NB4 (cell line): Measurements from ENCODE around the gene APCDD1L.

Source experiments
- DNase-seq: peaks from one replicate; pipeline ENCODE4 v3.0.0; 2010; ENCODE audit warnings: low read depth
- H3K4me3 ChIP-seq: one replicate; pipeline ENCODE4 v1.5.1; 2011; ENCODE audit warnings: mild to moderate bottlenecking, low read depth, low read length, moderate library complexity
- CTCF ChIP-seq: IDR thresholded peaks from one replicate; pipeline ENCODE4 v1.5.1; 2012; ENCODE audit warnings: low read depth, low read length
- MAX ChIP-seq: IDR thresholded peaks from 2 replicates; pipeline ENCODE4 v1.6.1; 2011; ENCODE audit warnings: low read depth, low read length
- MYC ChIP-seq: IDR thresholded peaks from 2 replicates; pipeline ENCODE4 v1.6.1; 2011; ENCODE audit warnings: low read depth, low read length
- POLR2A ChIP-seq: IDR thresholded peaks from 2 replicates; pipeline ENCODE4 v1.6.1; 2011; ENCODE audit warnings: mild to moderate bottlenecking; ENCODE audit not compliant: insufficient read length; ENCODE audit errors: extremely low read depth

APCDD1L gene

GRCh38 chr20:58444746-58445255 is 70.4 kb downstream of the APCDD1L start:
- no peak for TF ChIP-seq CTCF
- TF ChIP-seq MAX = no peak
- TF ChIP-seq MYC = no peak
- no peak for TF ChIP-seq POLR2A
- DNase-seq = no peak
- H3K4me3 ChIP-seq = no peak overlapping the region

GRCh38 chr20:58441723-58442122 is 73.5 kb downstream of the APCDD1L start:
- no peak for DNase-seq
- H3K4me3 ChIP-seq = no peak overlapping the region
- TF ChIP-seq MYC (no peak), POLR2A (no peak)

DNA sequence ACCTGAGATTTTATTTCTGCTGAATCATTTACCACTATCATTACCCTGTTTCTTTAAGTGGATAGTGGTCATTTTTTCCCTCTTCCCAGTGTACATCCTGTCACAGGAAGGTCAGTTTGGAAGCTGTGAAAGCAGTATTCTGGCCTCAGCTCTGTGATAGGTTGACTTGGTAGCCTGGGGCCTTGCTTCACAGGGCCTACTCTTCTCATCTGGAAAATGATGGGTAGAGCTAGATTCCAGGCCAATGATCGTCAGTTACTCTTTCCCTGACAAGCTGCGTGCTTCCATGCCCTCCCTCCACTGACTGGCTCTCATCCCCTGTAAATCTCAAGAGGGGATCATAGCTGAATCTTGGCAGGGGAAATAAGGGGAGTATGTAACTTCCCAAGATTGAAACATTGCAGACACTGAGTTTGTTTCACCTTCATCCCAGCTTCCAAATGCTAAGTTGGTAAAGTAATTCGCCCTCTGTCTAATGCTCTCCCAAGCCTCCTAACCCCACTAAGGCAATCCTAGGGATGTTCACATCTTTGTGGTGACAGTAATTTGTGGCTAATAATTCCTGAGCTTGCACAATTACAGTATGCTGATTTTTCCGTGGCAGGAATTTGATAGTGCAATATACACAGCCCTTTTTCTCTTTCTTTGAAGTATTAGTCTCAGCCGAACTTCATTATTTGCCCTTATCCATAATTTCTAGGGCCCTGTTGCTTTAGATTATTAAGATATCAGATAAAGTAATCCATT is 75.0 kb downstream of the APCDD1L start:
- TF ChIP-seq POLR2A (no peak), MAX (no peak), MYC (no peak)
- DNase-seq = no peak
- no peak overlapping the region for H3K4me3 ChIP-seq

DNA sequence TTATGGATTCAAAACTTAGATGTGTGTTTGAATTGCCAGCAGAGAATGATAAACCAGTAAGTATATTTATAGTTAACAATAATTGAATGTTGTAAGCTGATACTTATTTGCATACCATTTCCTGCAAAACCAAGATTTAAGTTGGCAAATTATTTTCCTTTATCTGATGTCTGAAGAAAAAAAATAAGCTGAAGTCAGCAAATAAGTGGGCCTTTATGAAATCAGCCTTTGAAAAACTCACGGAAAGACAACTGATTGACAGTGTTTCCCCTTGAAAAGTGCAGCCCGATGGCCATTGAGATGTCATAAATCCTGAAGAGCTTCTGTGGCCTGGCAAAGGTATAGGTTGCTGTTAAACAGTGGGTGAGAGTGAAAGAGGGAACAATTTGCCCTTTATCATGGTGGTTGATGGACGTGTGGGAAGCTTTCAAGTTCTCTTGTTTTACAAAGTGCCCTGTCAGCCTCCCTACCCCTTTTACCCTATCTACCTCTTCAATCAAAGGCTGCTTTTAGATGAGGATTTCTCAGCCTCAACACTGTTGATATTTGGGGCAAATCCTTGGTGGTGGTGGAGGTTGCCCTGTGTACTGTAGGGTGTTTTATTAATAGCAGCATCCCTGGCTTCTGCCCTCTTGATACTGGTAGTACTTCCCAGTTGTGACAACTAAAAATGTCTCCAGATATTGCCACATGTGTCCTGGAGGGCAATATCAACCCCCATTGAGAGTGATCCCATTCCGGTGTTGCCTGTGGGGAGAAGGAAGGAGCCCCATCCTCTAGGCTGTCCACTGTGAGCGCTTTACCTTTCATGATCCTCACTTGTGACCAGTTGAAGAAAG is 76.0 kb downstream of the APCDD1L start:
- TF ChIP-seq POLR2A (no peak), MYC (no peak), MAX (no peak), CTCF (no peak)
- H3K4me3 ChIP-seq = no peak overlapping the region
- DNase-seq = no peak

- no peak overlapping the region for H3K4me3 ChIP-seq
- no peak for TF ChIP-seq MAX
- TF ChIP-seq CTCF = no peak
- TF ChIP-seq MYC = no peak
- no peak for TF ChIP-seq POLR2A
- no peak for DNase-seq
Measured at GRCh38 chr20:58436868-58437645, 78.1 kb downstream of the APCDD1L start.

DNA sequence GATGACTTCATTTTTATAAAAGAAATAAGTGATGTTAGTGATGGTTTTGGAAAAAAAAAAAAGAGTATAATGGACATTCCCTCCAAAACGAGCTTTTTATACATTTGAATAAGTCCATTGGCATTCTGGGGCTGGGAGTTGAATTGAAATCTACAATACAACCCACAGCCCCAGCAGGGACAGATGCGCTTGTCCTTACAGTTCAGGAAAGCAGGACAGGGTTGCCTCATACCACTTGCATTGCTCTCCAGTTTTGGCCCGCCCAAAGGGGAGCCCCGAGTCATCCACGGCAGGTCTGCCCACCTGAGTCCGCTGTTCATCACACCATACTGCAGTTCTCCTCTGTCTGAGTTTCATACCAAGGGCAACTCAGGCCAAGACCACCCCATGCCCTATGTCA is 80.0 kb downstream of the APCDD1L start:
- DNase-seq = no peak
- no peak overlapping the region for H3K4me3 ChIP-seq
- TF ChIP-seq MYC (no peak), CTCF (no peak), MAX (no peak), POLR2A (no peak)
